Measurements from ENCODE around the gene NID2. TPM values are rescaled to one million over a fixed set of nuclear protein-coding genes. Genes with fewer than 3 reads are reported as not detected.
A peak's percentile ranks its signal among the peaks of the same experiment; 100 is the strongest.

The NID2 gene
- total RNA-seq, 4 donors from 2014 or later, result 1.9 to 5.6 (median 4.3) TPM

- Histone ChIP-seq H3K4me3 (no peak overlapping the region), H3K27ac (no peak overlapping the region), H3K27me3 (no peaks in the 10 kb centered on the region), H3K9me3 (no peaks in the 10 kb centered on the region), H3K36me3 (no peaks in the 10 kb centered on the region), H3K4me1 (no peaks in the 10 kb centered on the region)
- in situ Hi-C loops (cut with MboI; ENCODE audit: low sequenced_read_pairs in 4 of 4) (no loop called here), intact Hi-C loops (cut with DNase I; ENCODE audit: low total_unique reads) (no loop called here)
- ATAC-seq (no peak), DNase-seq (no peak)
- TF ChIP-seq POLR2A (IDR thresholded peaks at IDR 0.05), result no peak
- TF ChIP-seq, protein P1, sequence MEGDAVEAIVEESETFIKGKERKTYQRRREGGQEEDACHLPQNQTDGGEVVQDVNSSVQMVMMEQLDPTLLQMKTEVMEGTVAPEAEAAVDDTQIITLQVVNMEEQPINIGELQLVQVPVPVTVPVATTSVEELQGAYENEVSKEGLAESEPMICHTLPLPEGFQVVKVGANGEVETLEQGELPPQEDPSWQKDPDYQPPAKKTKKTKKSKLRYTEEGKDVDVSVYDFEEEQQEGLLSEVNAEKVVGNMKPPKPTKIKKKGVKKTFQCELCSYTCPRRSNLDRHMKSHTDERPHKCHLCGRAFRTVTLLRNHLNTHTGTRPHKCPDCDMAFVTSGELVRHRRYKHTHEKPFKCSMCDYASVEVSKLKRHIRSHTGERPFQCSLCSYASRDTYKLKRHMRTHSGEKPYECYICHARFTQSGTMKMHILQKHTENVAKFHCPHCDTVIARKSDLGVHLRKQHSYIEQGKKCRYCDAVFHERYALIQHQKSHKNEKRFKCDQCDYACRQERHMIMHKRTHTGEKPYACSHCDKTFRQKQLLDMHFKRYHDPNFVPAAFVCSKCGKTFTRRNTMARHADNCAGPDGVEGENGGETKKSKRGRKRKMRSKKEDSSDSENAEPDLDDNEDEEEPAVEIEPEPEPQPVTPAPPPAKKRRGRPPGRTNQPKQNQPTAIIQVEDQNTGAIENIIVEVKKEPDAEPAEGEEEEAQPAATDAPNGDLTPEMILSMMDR (IDR thresholded peaks at IDR 0.05 in 4 of 5, conservative IDR thresholded peaks at IDR 0.05 in 1 of 5), result no peak
These were observed 98.9 kb downstream of the NID2 start for GRCh38 chr14:51969852-51970540.

- Histone ChIP-seq H3K27ac (no peak overlapping the region), H3K4me3 (no peak overlapping the region), H3K36me3 (no peaks in the 10 kb centered on the region), H3K4me1 (peaks cover 0 to 4% of the 10 kb centered on the region in 2 donors), H3K9me3 (no peaks in the 10 kb centered on the region), H3K27me3 (no peaks in the 10 kb centered on the region)
- TF ChIP-seq, protein P1 (IDR thresholded peaks at IDR 0.05 in 4 of 5, conservative IDR thresholded peaks at IDR 0.05 in 1 of 5), result no peak
- DNase-seq (no peak), ATAC-seq (no peak)
- intact Hi-C loops (cut with DNase I; ENCODE audit: low total_unique reads), result no loop called here
- in situ Hi-C loops (cut with MboI; ENCODE audit: low sequenced_read_pairs in 4 of 4), result no loop called here
These were observed 101.3 kb downstream of the NID2 start for GRCh38 chr14:51967521-51967920.

GRCh38 chr14:51963286-51963685 lies 105.6 kb downstream of the NID2 start:
- Histone ChIP-seq H3K9me3 (no peaks in the 10 kb centered on the region), H3K27me3 (no peaks in the 10 kb centered on the region), H3K4me3 (peak overlapping the region in 2 of 4 donors; percentile 18 to 21), H3K4me1 (peaks cover 0 to 4% of the 10 kb centered on the region in 2 donors), H3K27ac (no peak overlapping the region), H3K36me3 (no peaks in the 10 kb centered on the region)
- no peak for ATAC-seq
- intact Hi-C loops (cut with DNase I; ENCODE audit: low total_unique reads), result no loop called here
- in situ Hi-C loops (cut with MboI; ENCODE audit: low sequenced_read_pairs in 4 of 4), result no loop called here
- TF ChIP-seq, protein P1 (IDR thresholded peaks at IDR 0.05 in 4 of 5, conservative IDR thresholded peaks at IDR 0.05 in 1 of 5), result no peak
- no peak for TF ChIP-seq POLR2A (IDR thresholded peaks at IDR 0.05)
- no peak for DNase-seq

DNA sequence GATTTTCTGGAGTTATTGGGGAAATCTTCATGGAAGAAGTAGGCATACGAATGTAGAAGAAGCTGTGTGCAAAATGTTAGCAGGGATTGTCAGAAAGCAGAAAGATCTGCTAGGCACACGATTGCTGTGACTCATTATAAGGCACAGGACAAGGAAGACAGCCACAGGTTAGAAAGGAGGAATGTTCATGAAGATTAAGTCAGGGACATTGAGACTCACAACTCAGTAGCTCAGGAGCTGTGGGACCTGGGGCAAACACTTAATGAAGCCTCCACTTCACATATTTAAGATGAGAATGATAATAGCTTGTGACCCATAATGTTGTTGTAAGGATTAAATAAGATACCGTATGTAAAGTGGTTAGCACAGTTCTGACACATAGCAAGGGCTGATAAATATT lies 106.1 kb downstream of the NID2 start:
- no peak overlapping the region for H3K27ac ChIP-seq
- TF ChIP-seq POLR2A (IDR thresholded peaks at IDR 0.05), result no peak
- TF ChIP-seq, protein P1 (IDR thresholded peaks at IDR 0.05 in 4 of 5, conservative IDR thresholded peaks at IDR 0.05 in 1 of 5), result no peak

DNA sequence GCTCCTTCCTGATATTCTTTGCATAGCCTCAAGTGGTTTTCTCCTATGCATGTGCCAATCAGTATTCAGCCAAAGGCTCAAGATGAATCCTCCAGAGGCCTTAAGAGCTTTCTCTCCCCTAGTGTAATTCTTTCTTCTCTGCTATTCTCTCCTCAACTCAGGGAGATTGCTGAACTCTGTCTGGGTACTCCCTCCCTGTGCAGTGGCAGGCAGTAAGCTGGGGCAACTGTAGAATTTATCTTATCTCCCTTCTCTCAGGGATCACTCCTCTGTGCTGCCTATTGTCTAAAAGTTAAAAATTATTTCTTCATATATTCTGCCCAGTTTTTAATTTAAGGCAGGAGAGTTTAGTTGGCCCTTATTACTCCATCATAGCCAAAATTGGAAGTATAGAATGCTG lies 108.0 kb downstream of the NID2 start:
- in situ Hi-C loops (cut with MboI; ENCODE audit: low sequenced_read_pairs in 4 of 4), result no loop called here
- no peak for DNase-seq

More for the DNA sequence above, 106.1 kb downstream of the NID2 start:
- in situ Hi-C loops (cut with MboI; ENCODE audit: low sequenced_read_pairs in 4 of 4) (no loop called here), intact Hi-C loops (cut with DNase I; ENCODE audit: low total_unique reads) (no loop called here)
- no peaks in the 10 kb centered on the region for H3K9me3 ChIP-seq
- H3K4me3 ChIP-seq, result no peak overlapping the region
- peaks cover 0 to 4% of the 10 kb centered on the region in 2 donors for H3K4me1 ChIP-seq
- no peaks in the 10 kb centered on the region for H3K36me3 ChIP-seq
- no peaks in the 10 kb centered on the region for H3K27me3 ChIP-seq
- ATAC-seq, result no peak
- no peak for DNase-seq

More for the DNA sequence above, 108.0 kb downstream of the NID2 start:
- intact Hi-C loops (cut with DNase I; ENCODE audit: low total_unique reads), result no loop called here
- no peak for ATAC-seq
- Histone ChIP-seq H3K36me3 (no peaks in the 10 kb centered on the region), H3K27me3 (no peaks in the 10 kb centered on the region), H3K9me3 (no peaks in the 10 kb centered on the region), H3K4me3 (no peak overlapping the region), H3K4me1 (peaks cover 0 to 4% of the 10 kb centered on the region in 2 donors), H3K27ac (no peak overlapping the region)
- TF ChIP-seq, protein P1 (IDR thresholded peaks at IDR 0.05 in 4 of 5, conservative IDR thresholded peaks at IDR 0.05 in 1 of 5), result no peak
- TF ChIP-seq POLR2A (IDR thresholded peaks at IDR 0.05), result no peak

Measured in gastrocnemius medialis (tissue), 4 donors.